HG02759 (cell line): ENCODE measurements around the gene SLC25A45.

Experiments
- ATAC-seq: cut with Tn5 transposase; IDR thresholded peaks from one replicate; pipeline ENCODE4 v1.9.1; 2021; ENCODE audit warnings: mild to moderate bottlenecking, moderate library complexity; ENCODE audit not compliant: unreplicated experiment

SLC25A45 gene

GRCh38 chr11:65389294-65389980 is 7.0 kb upstream of the SLC25A45 start:
- ATAC-seq, result no peak

GRCh38 chr11:65388731-65389130 is 6.3 kb upstream of the SLC25A45 start:
- no peak for ATAC-seq

GRCh38 chr11:65386307-65387140 is 4.1 kb upstream of the SLC25A45 start, which contains the start of gene FRMD8:
FRMD8 (plus strand) TSS chr11:65386637; CDS start chr11:65387037, 400 bp downstream.
- ATAC-seq, result peak; percentile 48

GRCh38 chr11:65384301-65384889 is 1.9 kb upstream of the SLC25A45 start:
- ATAC-seq, result no peak

- no peak for ATAC-seq
Measured at GRCh38 chr11:65383778-65384177, 1.3 kb upstream of the SLC25A45 start.

- no peak for ATAC-seq
Measured at GRCh38 chr11:65382804-65383368, 440 bp upstream of the SLC25A45 start.

GRCh38 chr11:65381716-65382032 is 772 bp downstream of the SLC25A45 start:
- ATAC-seq, result peak; percentile 12

GRCh38 chr11:65380460-65381119 is 1.9 kb downstream of the SLC25A45 start:
- ATAC-seq, result no peak

GRCh38 chr11:65379698-65380459 is 2.6 kb downstream of the SLC25A45 start:
- ATAC-seq, result no peak

- no peak for ATAC-seq
Measured at GRCh38 chr11:65378928-65379638, 3.4 kb downstream of the SLC25A45 start.

GRCh38 chr11:65378208-65378927 is 4.1 kb downstream of the SLC25A45 start:
- no peak for ATAC-seq

- no peak for ATAC-seq
Measured at GRCh38 chr11:65377777-65378176, 4.7 kb downstream of the SLC25A45 start.

- no peak for ATAC-seq
Measured at GRCh38 chr11:65377036-65377435, 5.4 kb downstream of the SLC25A45 start.

- ATAC-seq, result no peak
Measured at GRCh38 chr11:65376138-65376713, 6.2 kb downstream of the SLC25A45 start.

GRCh38 chr11:65375012-65375411 is 7.4 kb downstream of the SLC25A45 start:
- no peak for ATAC-seq

GRCh38 chr11:65373839-65374580 is 8.4 kb downstream of the SLC25A45 start:
- ATAC-seq, result no peak

- ATAC-seq, result no peak
Measured at GRCh38 chr11:65370659-65371049, 11.8 kb downstream of the SLC25A45 start.

GRCh38 chr11:65366340-65366773 is 16.1 kb downstream of the SLC25A45 start:
- no peak for ATAC-seq
